ENCODE measurements around the gene ABR. TPM values are rescaled to one million over a fixed set of nuclear protein-coding genes. Genes with fewer than 3 reads are reported as not detected.

ABR gene
- total RNA-seq, 1 experiment from 2014 or later, result 172 TPM

DNA sequence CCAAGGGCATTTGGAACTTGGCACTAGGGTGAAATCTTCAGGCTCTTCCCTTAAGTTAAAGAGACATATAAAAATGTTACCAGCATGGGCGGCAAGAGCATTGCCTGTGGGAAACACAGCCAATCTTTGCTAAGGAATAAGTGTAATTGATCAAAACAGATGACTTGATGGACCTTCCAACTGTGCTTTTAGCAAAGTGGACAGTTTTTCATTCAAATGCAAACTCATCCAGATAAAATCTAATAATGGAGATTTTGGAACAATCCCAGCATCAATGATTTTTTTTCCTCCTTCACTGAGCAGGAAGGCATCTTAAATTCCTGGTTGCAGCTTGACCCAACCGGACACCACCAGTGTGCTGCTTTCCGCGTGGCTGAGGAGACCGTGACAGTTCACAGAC, 47.6 kb upstream of the ABR start:
- Histone ChIP-seq H3K27ac (ENCODE audit: low read length) (no peak overlapping the region), H3K4me3 (ENCODE audit: low read depth in 2 of 2, low read length in 2 of 2) (peak overlapping the region; percentile 54 to 55; a peak in 3 of 4 replicates), H3K36me3 (ENCODE audit: control insufficient read depth, insufficient read depth, low read length) (no peaks in the 10 kb centered on the region), H3K27me3 (ENCODE audit: control insufficient read depth, insufficient read depth, low read length) (no peaks in the 10 kb centered on the region), H3K9me3 (ENCODE audit: control insufficient read depth, insufficient read depth, low read depth, low read length) (no peaks in the 10 kb centered on the region), H3K4me1 (ENCODE audit: control insufficient read depth, insufficient read depth, low read length) (peaks cover 3% of the 10 kb centered on the region; the same call in 1 of the 2 replicates)
- ChIA-PET CTCF (no interaction called here), POLR2A (no interaction called here)
- ATAC-seq (no peak), DNase-seq (ENCODE audit: low read depth, low spot score) (no peak)
- in situ Hi-C loops (cut with HindIII; ENCODE audit: low pct_unique_long_range_greater_than_20kb, low sequenced_read_pairs) (no loop called here), intact Hi-C loops (cut with micrococcal nuclease; ENCODE audit: unreplicated experiment) (no loop called here)
- TF ChIP-seq SIN3A (IDR thresholded peaks at IDR 0.05; ENCODE audit: borderline replicate concordance, insufficient read depth, low read depth, low read length) (no peak), POLR2AphosphoS5 (IDR thresholded peaks at IDR 0.05; ENCODE audit: low read depth, low read length) (no peak)
- BruUV-seq (replicated peaks), result no TSS peak

DNA sequence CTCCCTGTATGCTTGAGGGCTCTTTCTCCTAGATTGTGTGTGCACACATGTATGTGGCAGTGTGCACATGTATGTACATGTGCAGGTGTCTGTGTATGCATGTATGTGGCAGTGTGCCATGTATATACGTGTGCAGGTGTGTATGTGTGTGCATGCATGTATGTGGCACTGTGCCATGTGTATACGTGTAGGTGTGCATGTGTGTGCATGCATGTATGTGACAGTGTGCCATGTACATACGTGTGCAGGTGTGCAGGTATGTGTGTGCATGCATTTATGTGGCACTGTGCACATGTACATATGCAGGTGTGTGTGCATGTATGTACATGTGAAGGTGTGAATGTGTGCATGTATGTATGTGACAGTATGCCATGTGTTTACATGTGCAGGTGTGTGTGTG, 46.5 kb upstream of the ABR start:
- H3K27me3 ChIP-seq (ENCODE audit: control insufficient read depth, insufficient read depth, low read length), result no peaks in the 10 kb centered on the region
- CTCF ChIA-PET, result no interaction called here

DNA sequence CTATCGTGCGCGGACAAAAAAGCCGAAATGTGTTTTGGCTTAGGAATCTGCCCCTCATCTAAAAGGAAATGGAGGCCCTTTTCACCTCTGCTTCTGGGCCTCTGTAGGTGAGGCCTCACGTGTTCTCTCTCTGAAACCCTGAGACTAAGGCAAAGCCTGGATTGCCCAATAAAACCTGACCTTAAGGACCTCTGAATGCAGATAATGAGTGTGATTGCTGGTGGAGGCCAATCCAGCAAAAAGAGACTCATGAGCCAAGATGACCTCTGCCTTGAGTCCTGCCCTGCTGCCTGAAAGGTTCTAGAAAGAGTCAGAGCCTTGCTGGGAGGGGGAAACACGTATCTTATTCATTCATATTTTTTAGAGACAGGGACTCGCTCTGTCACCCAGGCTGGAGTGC, 44.5 kb upstream of the ABR start:
- POLR2A ChIA-PET, result no interaction called here

More for the DNA sequence above, 46.5 kb upstream of the ABR start:
- H3K9me3 ChIP-seq (ENCODE audit: control insufficient read depth, insufficient read depth, low read depth, low read length), result no peaks in the 10 kb centered on the region
- H3K4me3 ChIP-seq (ENCODE audit: low read depth in 2 of 2, low read length in 2 of 2), result no peak overlapping the region
- TF ChIP-seq, protein P1, sequence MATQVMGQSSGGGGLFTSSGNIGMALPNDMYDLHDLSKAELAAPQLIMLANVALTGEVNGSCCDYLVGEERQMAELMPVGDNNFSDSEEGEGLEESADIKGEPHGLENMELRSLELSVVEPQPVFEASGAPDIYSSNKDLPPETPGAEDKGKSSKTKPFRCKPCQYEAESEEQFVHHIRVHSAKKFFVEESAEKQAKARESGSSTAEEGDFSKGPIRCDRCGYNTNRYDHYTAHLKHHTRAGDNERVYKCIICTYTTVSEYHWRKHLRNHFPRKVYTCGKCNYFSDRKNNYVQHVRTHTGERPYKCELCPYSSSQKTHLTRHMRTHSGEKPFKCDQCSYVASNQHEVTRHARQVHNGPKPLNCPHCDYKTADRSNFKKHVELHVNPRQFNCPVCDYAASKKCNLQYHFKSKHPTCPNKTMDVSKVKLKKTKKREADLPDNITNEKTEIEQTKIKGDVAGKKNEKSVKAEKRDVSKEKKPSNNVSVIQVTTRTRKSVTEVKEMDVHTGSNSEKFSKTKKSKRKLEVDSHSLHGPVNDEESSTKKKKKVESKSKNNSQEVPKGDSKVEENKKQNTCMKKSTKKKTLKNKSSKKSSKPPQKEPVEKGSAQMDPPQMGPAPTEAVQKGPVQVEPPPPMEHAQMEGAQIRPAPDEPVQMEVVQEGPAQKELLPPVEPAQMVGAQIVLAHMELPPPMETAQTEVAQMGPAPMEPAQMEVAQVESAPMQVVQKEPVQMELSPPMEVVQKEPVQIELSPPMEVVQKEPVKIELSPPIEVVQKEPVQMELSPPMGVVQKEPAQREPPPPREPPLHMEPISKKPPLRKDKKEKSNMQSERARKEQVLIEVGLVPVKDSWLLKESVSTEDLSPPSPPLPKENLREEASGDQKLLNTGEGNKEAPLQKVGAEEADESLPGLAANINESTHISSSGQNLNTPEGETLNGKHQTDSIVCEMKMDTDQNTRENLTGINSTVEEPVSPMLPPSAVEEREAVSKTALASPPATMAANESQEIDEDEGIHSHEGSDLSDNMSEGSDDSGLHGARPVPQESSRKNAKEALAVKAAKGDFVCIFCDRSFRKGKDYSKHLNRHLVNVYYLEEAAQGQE (IDR thresholded peaks at IDR 0.05; ENCODE audit: insufficient read depth in 1 of 2, low read depth in 2 of 2, low read length in 1 of 2), result no peak
- TF ChIP-seq SIN3A (IDR thresholded peaks at IDR 0.05; ENCODE audit: borderline replicate concordance, insufficient read depth, low read depth, low read length), result no peak
- TF ChIP-seq POLR2AphosphoS5 (IDR thresholded peaks at IDR 0.05; ENCODE audit: low read depth, low read length), result no peak
- no peak for DNase-seq (ENCODE audit: low read depth, low spot score)
- no peak overlapping the region for H3K27ac ChIP-seq (ENCODE audit: low read length)
- no TSS peak for BruUV-seq (replicated peaks)
- in situ Hi-C loops (cut with HindIII; ENCODE audit: low pct_unique_long_range_greater_than_20kb, low sequenced_read_pairs), result no loop called here
- POLR2A ChIA-PET, result no interaction called here
- intact Hi-C loops (cut with micrococcal nuclease; ENCODE audit: unreplicated experiment), result no loop called here
- ATAC-seq, result no peak
- peaks cover 3% of the 10 kb centered on the region; the same call in 1 of the 2 replicates for H3K4me1 ChIP-seq (ENCODE audit: control insufficient read depth, insufficient read depth, low read length)
- H3K36me3 ChIP-seq (ENCODE audit: control insufficient read depth, insufficient read depth, low read length), result no peaks in the 10 kb centered on the region

More for the DNA sequence above, 44.5 kb upstream of the ABR start:
- no peaks in the 10 kb centered on the region for H3K27me3 ChIP-seq (ENCODE audit: control insufficient read depth, insufficient read depth, low read length)
- H3K27ac ChIP-seq (ENCODE audit: low read length), result no peak overlapping the region
- TF ChIP-seq, protein P1 (IDR thresholded peaks at IDR 0.05; ENCODE audit: insufficient read depth in 1 of 2, low read depth in 2 of 2, low read length in 1 of 2), result no peak
- no peak for TF ChIP-seq POLR2AphosphoS5 (IDR thresholded peaks at IDR 0.05; ENCODE audit: low read depth, low read length)
- ATAC-seq, result no peak
- intact Hi-C loops (cut with micrococcal nuclease; ENCODE audit: unreplicated experiment), result no loop called here
- no peaks in the 10 kb centered on the region for H3K36me3 ChIP-seq (ENCODE audit: control insufficient read depth, insufficient read depth, low read length)
- H3K9me3 ChIP-seq (ENCODE audit: control insufficient read depth, insufficient read depth, low read depth, low read length), result no peaks in the 10 kb centered on the region
- DNase-seq (ENCODE audit: low read depth, low spot score), result no peak
- in situ Hi-C loops (cut with HindIII; ENCODE audit: low pct_unique_long_range_greater_than_20kb, low sequenced_read_pairs), result no loop called here
- no TSS peak for BruUV-seq (replicated peaks)
- peaks cover 3% of the 10 kb centered on the region; the same call in 1 of the 2 replicates for H3K4me1 ChIP-seq (ENCODE audit: control insufficient read depth, insufficient read depth, low read length)
- H3K4me3 ChIP-seq (ENCODE audit: low read depth in 2 of 2, low read length in 2 of 2), result no peak overlapping the region
- CTCF ChIA-PET, result no interaction called here
